Measurements from ENCODE around the gene PAQR9.

Gene PAQR9

DNA sequence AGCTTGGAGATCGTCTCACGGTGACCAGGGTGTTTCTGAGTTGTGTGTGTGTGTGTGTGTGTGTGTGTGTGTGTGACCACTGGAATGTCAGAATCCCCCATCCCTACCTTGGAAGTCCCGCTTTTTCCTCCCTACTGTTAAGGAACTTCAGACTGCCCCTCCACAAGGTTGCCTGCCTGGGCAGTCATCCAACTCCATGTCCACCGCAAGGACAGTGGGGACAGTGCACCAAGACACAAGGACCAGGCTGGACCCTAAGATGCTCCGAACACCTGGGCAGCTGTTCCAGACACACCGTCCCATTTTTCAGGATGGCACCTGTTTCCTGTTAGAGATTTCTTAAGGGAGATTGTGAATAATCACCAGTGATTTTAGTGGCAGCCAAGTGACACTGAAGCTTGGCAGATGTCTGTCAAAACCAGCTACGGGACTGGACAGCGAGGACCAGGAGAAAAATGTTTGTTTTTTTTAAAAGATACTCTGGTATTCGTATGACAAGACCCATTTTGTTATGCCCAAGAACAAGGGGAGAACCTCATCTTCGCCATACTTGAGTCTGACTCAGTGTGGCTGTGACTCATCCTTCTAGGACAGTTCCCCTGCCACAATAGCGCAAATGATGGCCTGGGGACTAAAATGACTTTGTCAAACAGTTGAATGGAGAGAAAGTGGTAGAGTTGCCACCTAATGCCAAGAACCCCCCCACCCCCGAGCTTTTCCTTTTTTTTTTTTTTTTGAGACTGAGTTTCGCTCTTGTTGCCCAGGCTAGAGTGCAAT lies 15.5 kb downstream of the PAQR9 start:
- no peak for DNase-seq

DNA sequence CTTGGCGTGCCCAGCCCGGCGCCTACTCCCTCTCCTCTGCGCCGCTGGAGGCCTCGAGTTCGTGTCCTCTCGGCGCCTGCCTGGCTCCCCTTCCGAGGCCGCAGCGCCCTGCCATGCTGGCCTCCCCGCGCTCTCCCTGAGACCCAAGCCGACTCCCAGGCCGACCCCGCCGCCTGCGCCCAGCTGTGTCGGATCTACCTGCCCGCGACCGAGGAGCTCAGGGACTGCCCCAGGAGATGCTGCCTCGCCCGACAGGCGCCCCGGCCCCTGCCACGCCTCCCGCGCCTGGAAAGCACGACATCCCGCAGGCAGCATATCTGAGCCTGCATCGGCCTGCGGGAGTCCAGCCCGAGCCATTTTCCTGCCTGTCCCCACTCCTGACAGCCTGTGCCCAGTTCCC lies 16.1 kb downstream of the PAQR9 start:
- DNase-seq = no peak

GRCh38 chr3:142946861-142947260 lies 16.6 kb downstream of the PAQR9 start:
- no peak for DNase-seq

DNA sequence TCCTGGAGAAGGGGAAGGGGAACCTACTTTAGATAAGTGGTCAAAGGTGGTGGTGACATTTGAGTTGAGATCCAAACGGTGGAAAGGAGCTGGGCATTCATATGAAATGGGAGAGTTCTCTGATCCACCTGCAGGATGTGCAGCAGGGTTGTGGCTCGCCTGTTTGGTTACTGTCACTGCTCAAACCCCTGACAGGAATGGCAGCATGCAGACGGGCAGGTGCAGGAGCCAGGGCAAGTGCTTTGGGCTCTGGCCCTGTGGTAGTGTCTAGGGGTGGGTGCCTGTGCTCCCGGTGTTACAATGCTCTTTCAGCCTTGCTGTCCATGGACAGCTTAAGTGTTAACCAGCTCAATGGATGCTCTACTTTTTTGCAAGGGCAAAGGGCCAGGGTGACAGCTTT lies 18.5 kb downstream of the PAQR9 start:
- DNase-seq = no peak

- no peak for DNase-seq
Observed at GRCh38 chr3:142944342-142944741, 19.1 kb downstream of the PAQR9 start.

- DNase-seq = no peak
Observed at GRCh38 chr3:142943870-142944269, 19.6 kb downstream of the PAQR9 start.

DNA sequence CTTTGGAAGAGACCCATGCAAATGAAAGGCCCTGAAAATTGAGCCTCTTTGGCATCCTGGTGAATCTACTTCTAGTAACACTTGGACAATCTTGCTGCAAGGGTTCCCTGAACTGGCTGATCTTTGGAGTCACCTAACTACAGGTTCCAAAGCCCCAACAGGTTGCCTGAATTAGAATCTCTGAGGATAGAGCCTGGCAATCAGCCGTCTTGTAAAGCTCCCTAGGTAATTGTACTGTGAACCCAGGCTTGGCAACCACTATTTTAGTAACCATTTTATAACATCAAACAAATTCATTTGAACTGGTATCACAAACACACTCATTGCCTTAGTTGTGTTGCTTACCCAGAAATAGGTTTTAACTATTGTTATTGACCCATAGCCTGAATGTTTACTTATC lies 20.1 kb downstream of the PAQR9 start:
- DNase-seq = no peak

- no peak for DNase-seq
Observed at GRCh38 chr3:142941373-142942123, 21.9 kb downstream of the PAQR9 start.

DNA sequence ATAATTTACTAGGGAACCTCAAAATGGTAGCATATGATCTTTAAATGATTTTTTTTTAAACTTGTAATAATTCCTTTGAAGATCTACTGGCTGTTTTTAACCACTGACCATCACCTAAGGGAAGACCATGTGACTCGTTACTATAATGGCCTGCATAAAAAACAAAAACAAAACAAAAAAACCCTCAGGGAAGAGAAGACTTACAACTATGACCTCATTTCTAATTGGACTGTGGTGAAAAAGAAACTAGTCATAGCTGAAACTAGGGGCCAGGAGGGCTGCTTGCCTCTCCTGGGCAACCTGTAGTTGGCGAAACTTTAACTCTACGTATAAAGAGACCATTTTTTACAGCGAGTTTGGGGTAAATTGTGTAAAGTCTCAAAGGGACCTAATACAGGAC lies 23.0 kb downstream of the PAQR9 start:
- no peak for DNase-seq

DNA sequence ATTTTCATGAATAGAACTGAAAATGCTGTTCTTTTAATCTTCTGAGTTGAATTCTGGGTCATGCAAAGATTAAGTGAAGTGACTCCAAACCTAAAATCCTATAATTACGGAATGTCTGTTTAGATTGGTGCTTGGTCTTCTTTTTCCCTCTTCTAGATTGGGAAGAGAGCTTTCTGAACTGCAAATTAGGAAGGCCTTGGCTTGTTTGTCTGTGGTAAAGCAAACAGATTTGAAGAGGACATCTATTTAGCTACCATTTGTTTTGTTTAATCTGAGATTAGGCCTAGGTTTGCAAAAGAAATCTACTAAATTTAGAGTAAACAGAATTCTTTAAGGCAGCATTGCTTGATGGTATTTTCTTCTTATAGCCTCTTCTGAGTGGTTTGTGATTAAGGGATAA lies 23.5 kb downstream of the PAQR9 start:
- DNase-seq = no peak

DNA sequence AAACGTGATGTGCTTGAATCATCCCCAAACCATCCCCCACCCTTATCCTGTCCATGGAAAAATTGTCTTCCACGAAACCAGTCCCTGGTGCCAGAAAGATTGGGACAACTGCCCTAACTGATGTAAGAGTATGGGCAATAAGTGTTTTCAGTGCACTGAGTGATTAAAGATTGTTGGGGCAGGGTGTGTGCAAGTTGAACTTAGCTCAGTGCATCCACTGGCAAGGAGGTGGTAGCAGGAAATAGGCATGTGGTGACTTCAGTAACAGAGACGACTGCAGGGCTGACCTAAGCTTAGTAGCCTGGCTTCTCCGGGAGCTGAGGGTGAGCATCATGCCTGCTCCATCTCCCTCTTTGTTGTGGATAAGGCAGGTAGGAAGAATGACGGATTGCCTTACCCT lies 27.5 kb downstream of the PAQR9 start:
- no peak for DNase-seq

DNA sequence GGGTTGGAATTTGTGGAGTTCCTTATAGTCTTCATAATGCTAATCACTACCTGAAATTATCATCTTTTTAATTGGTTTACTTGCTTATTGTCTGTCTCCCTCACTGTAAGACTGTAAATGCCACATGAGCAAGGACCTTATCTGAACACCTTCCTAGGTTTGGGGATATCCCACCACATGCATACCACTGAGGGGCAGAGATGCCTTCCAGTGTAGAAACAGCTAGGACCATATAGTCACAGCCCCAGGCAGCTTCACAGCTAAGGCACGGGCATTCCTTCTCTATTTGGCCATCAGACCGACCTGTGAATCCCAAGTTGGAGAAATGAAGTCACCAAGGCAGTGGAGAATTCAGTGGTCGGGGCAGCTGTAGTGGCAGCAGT lies 28.6 kb downstream of the PAQR9 start:
- DNase-seq = no peak

- DNase-seq = no peak
Observed at GRCh38 chr3:142934128-142934886, 29.2 kb downstream of the PAQR9 start.

GRCh38 chr3:142931222-142931621 lies 32.3 kb downstream of the PAQR9 start:
- no peak for DNase-seq

- DNase-seq = no peak
Observed at GRCh38 chr3:142930463-142930862, 33.0 kb downstream of the PAQR9 start.

DNA sequence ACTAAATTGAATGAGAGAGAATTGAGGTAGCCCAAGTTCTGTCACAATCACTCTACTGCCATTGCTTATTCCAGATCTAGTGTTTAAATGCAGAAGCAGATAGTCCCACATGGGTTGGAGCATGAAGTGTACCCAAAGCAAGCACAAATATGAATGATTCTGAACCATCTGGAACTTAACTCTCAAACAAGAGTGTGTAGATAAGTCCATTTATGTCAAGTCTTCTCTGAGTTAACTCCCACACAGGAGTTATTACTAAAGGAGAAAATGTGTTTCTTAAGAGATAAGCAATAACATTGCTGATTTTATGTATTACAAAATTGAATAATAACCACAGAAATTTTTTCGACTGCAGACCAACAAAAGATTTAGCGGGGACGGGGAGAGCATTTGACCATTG lies 33.6 kb downstream of the PAQR9 start:
- no peak for DNase-seq

DNA sequence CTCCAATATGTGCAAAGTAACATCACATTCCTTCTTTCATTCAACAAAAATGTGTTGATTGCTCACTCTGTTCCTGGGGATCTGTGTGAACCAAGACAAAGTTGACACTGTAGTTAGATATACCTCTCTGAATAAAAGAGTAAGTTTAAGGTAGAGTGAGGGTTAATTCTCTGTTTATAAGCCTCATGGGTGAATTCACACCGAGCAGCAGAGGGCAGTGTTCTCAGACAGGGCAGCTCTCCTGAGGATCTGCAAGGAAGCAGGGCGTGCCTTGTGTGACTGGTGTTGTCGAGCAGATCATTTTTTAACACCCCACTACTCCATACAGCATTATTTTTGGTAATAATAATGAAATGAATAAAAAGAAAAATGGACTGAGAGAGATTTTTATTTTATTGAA lies 34.4 kb downstream of the PAQR9 start:
- DNase-seq = no peak

DNA sequence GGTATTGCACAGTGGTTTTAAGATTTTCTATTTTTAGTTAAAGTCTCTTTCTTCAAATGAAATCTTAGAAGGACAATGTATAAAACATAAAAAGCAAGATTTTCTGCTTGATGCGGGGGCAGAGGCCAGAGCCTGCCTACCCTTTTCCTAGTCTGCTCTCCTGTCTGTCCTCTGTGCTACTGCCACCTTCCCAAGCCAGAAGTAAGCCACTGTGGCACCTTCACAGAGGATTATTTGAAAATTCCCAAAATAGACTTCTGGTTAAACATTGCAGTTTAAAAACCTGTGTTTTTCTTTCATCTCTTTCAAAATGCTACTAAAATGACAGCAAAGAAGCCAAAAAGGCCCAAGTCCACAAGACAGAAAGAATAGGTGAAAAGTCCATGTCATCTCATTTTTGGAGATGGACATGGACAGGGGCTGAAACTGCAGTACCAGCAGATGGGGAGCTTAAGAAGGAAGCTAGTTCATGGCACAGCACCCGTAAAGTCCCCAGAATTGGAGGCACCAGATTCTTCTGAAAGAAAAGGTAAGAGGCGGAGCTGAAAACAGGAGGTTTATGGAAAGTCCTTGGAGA lies 37.0 kb downstream of the PAQR9 start:
- DNase-seq = no peak

GRCh38 chr3:142925140-142925539 lies 38.3 kb downstream of the PAQR9 start:
- no peak for DNase-seq

DNA sequence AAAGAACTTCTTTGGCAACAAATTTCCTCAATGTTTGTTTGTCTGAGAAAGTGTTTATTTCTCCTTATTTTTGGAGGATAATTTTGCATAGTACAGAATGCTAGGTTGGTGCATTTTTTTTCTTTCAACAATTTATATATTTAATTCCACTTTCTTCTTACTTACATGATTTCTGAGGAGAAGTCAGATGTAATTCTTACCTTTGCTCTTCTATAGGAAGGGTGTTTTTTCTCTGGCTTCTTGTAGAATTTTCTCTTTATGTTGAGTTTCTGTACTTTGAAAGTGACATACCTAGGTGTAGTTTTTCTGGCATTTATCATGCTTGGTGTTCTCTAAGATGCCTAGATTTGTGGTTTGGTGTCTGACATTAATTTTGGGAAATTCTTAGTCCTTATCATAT lies 39.8 kb downstream of the PAQR9 start:
- DNase-seq = no peak

GRCh38 chr3:142916605-142917004 lies 46.9 kb downstream of the PAQR9 start:
- DNase-seq = no peak

GRCh38 chr3:142915636-142916035 lies 47.8 kb downstream of the PAQR9 start:
- DNase-seq = no peak

DNA sequence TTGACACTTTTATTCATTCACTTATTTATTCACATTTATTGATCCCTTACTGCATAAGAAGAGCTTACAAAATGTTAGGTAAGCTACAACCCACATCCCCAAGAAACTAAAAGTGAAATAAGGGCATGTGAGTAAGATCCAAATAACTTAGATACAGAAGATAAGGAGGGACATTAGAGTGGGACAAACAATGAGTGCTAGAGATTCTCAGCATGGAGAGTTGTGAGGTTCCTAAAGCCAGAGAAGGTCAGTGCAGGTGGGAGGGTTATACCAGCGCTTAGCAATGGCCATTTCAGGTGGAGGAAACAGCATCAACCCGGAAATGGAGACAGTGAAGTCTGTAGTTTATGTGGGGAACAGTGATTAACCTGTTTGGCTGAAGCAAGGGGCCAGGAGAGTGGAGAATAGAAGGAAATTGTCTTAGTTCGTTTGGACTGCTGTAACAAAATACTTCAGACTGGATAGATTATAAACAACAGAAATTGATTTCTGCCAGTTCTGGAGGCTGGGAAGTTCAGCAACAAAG lies 49.1 kb downstream of the PAQR9 start:
- no peak for DNase-seq

Data from femur (tissue), 1 donor.